CD4-positive, alpha-beta memory T cell (primary cell): Measurements from ENCODE around the gene CPS1. TPM values are rescaled to one million over a fixed set of nuclear protein-coding genes. Genes with fewer than 3 reads are reported as not detected.

Source experiments
- CTCF ChIA-PET: fragments of 350-600 bp; sonication (Branson Sonifier 250); formaldehyde crosslinking; loops from one replicate; lab custom pipeline; 2021; ENCODE audit warnings: inconsistent platforms; ENCODE audit not compliant: partially characterized antibody; lab: Charles Lee
- POLR2A ChIA-PET: fragments of 350-600 bp; sonication (Branson Sonifier 250); formaldehyde crosslinking; loops from one replicate; lab custom pipeline; 2021; ENCODE audit not compliant: partially characterized antibody; lab: Charles Lee
- DNase-seq, 5 donors: peaks; one replicate each; pipeline versions ENCODE4 v3.0.0 to v3.0.0-alpha.2; 2020 to 2022; ENCODE audit warnings: mixed read lengths in 1 of 5
- H3K27ac ChIP-seq: one replicate; pipeline ENCODE4 v1.7.0; 2013; ENCODE audit warnings: low read depth, low read length
- H3K27me3 ChIP-seq: 2 replicates; pipeline ENCODE4 v1.7.0; 2013; ENCODE audit warnings: mild to moderate bottlenecking, low read length, moderate library complexity; ENCODE audit not compliant: insufficient read depth
- H3K36me3 ChIP-seq: 2 replicates; pipeline ENCODE4 v1.7.0; 2013; ENCODE audit warnings: mild to moderate bottlenecking, low read length, moderate library complexity; ENCODE audit not compliant: insufficient read depth
- H3K4me1 ChIP-seq: 2 replicates; pipeline ENCODE4 v1.7.0; 2013; ENCODE audit warnings: mild to moderate bottlenecking, low read length, moderate library complexity; ENCODE audit not compliant: insufficient read depth
- H3K4me3 ChIP-seq, 2 donors: one replicate each; pipeline ENCODE4 v1.7.0; 2013; ENCODE audit warnings: low read length in 2 of 2, mild to moderate bottlenecking in 1 of 2
- H3K9me3 ChIP-seq, 2 donors: one replicate each; pipeline ENCODE4 v1.7.0; 2013; ENCODE audit warnings: low read length in 2 of 2, control low read depth in 1 of 2; ENCODE audit not compliant: control insufficient read depth in 1 of 2
- H3K27ac Mint-ChIP-seq, 7 donors: one replicate each; pipeline ENCODE4 v1.8.0; 2020 to 2021; ENCODE audit warnings: mixed read lengths in 7 of 7, mild to moderate bottlenecking in 6 of 7, inconsistent platforms in 3 of 7, moderate library complexity in 3 of 7
- H3K27me3 Mint-ChIP-seq, 2 donors: one replicate each; pipeline ENCODE4 v1.8.0; 2020 to 2021; ENCODE audit warnings: mixed read lengths in 2 of 2
- H3K36me3 Mint-ChIP-seq, 2 donors: one replicate each; pipeline ENCODE4 v1.8.0; 2020 to 2021; ENCODE audit warnings: mixed read lengths in 2 of 2, inconsistent platforms in 1 of 2, mild to moderate bottlenecking in 1 of 2
- H3K4me1 Mint-ChIP-seq, 4 donors: one replicate each; pipeline ENCODE4 v1.8.0; 2020 to 2021; ENCODE audit warnings: mixed read lengths in 4 of 4, mild to moderate bottlenecking in 1 of 4
- H3K4me3 Mint-ChIP-seq, 8 donors: one replicate each; pipeline ENCODE4 v1.8.0; 2020 to 2021; ENCODE audit warnings: mixed read lengths in 8 of 8, mild to moderate bottlenecking in 7 of 8, moderate library complexity in 6 of 8, inconsistent platforms in 3 of 8
- H3K9me3 Mint-ChIP-seq, 8 donors: one replicate each; pipeline ENCODE4 v1.8.0; 2020 to 2021; ENCODE audit warnings: mixed read lengths in 8 of 8, mild to moderate bottlenecking in 5 of 8, inconsistent platforms in 3 of 8, moderate library complexity in 1 of 8
- intact Hi-C: fragments of 100-400 bp; cut with micrococcal nuclease; formaldehyde crosslinking; loops from one replicate; pipeline ENCODE4 v1.15.1; 2023
- polyA plus RNA-seq, 2 donors: library from polyadenylated mRNA; unstranded; fragments of 300-500 nt; fragmentation: Illumina TruSeq; gene quantifications; one replicate each; pipeline ENCODE4 v1.2.3, GENCODE V29; 2021
- total RNA-seq, 2 experiments: library from RNA; stranded (reverse); gene quantifications; one replicate each; pipeline ENCODE4 v1.2.3, GENCODE V29; 2021

Gene CPS1
- total and polyA plus RNA-seq, 4 experiments from 2014 or later, result 0.44 TPM; not detected in 3

- Mint-ChIP-seq H3K4me1 (no peaks in the 10 kb centered on the region), H3K9me3 (no peaks in the 10 kb centered on the region), H3K36me3 (no peaks in the 10 kb centered on the region), H3K27me3 (no peaks in the 10 kb centered on the region), H3K27ac (no peak overlapping the region), H3K4me3 (peak overlapping the region in 1 of 8 donors; percentile 58)
- H3K4me3 ChIP-seq, result no peak overlapping the region
- ChIA-PET POLR2A (no interaction called here), CTCF (no interaction called here)
- H3K27me3 ChIP-seq, result no peaks in the 10 kb centered on the region
- no peak overlapping the region for H3K27ac ChIP-seq
- intact Hi-C loops, result no loop called here
- H3K4me1 ChIP-seq, result no peaks in the 10 kb centered on the region
- no peak for DNase-seq
- H3K36me3 ChIP-seq, result no peaks in the 10 kb centered on the region
- H3K9me3 ChIP-seq, result no peaks in the 10 kb centered on the region
Observed at GRCh38 chr2:210713122-210713521, 156.7 kb downstream of the CPS1 start.

GRCh38 chr2:210715560-210716082 lies 159.2 kb downstream of the CPS1 start:
- no peaks in the 10 kb centered on the region for H3K4me1 Mint-ChIP-seq
- CTCF ChIA-PET, result no interaction called here
- POLR2A ChIA-PET, result no interaction called here
- H3K4me3 Mint-ChIP-seq, result no peak overlapping the region
- H3K27ac Mint-ChIP-seq, result no peak overlapping the region
- intact Hi-C loops, result no loop called here
- H3K27ac ChIP-seq, result no peak overlapping the region
- no peaks in the 10 kb centered on the region for H3K36me3 ChIP-seq
- no peak overlapping the region for H3K4me3 ChIP-seq
- H3K36me3 Mint-ChIP-seq, result no peaks in the 10 kb centered on the region
- H3K9me3 ChIP-seq, result no peaks in the 10 kb centered on the region
- no peak for DNase-seq
- H3K4me1 ChIP-seq, result no peaks in the 10 kb centered on the region
- peaks cover 0 to 2% (median 0%) of the 10 kb centered on the region in 8 donors for H3K9me3 Mint-ChIP-seq
- H3K27me3 ChIP-seq, result no peaks in the 10 kb centered on the region
- H3K27me3 Mint-ChIP-seq, result no peaks in the 10 kb centered on the region

DNA sequence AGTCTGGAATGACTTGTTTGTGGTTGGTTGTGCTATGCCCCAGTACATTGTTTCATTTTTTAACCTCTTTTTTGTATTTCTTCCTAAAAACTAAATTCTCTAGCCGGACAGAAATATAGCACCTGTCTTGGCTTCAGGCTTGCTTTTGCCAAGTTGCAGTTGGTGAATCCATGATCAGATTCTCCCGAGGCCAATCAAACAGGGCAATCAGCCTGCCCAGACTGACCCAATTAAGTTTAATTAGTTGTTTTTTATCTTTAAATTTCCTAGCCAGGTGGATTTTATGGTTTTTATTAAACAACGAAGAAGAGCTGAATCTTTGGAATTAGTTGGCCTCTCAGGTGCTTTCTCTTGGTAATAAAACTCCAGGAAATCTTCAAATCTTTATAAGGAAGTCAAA lies 162.1 kb downstream of the CPS1 start:
- Mint-ChIP-seq H3K9me3 (peaks cover 0 to 2% (median 0%) of the 10 kb centered on the region in 8 donors), H3K27me3 (peaks cover 0 to 1% of the 10 kb centered on the region in 2 donors), H3K27ac (no peak overlapping the region), H3K36me3 (no peaks in the 10 kb centered on the region), H3K4me1 (no peaks in the 10 kb centered on the region), H3K4me3 (no peak overlapping the region)
- Histone ChIP-seq H3K4me1 (no peaks in the 10 kb centered on the region), H3K27me3 (no peaks in the 10 kb centered on the region), H3K4me3 (no peak overlapping the region), H3K9me3 (no peaks in the 10 kb centered on the region), H3K36me3 (no peaks in the 10 kb centered on the region), H3K27ac (no peak overlapping the region)
- ChIA-PET POLR2A (no interaction called here), CTCF (no interaction called here)
- intact Hi-C loops, result no loop called here
- no peak for DNase-seq

DNA sequence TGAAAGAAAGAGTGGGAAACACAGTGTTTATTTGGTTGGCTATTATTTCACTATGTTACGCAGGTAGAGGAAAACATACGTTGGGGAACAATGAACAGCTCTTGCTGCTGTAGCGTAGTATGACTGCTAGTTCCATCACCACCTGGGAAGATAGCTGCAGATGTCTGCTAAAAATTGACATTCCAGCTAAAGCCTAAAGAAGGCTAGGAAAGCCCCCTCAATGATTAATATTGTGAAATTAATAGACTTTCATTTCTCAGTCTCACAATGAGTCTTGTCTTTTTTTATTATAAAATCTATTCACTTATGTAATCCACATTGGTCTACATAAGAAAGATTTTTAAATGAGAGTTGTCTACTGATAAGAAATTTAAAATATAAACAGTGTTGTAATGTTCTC lies 165.7 kb downstream of the CPS1 start:
- Mint-ChIP-seq H3K36me3 (no peaks in the 10 kb centered on the region), H3K27ac (no peak overlapping the region), H3K9me3 (peaks cover 0 to 3% (median 0%) of the 10 kb centered on the region in 8 donors), H3K4me3 (no peak overlapping the region), H3K27me3 (peaks cover 0 to 1% of the 10 kb centered on the region in 2 donors), H3K4me1 (no peaks in the 10 kb centered on the region)
- ChIA-PET CTCF (no interaction called here), POLR2A (no interaction called here)
- Histone ChIP-seq H3K27ac (no peak overlapping the region), H3K9me3 (no peaks in the 10 kb centered on the region), H3K4me1 (no peaks in the 10 kb centered on the region), H3K36me3 (no peaks in the 10 kb centered on the region), H3K4me3 (no peak overlapping the region), H3K27me3 (no peaks in the 10 kb centered on the region)
- DNase-seq, result no peak
- intact Hi-C loops, result no loop called here

- Histone ChIP-seq H3K27me3 (no peaks in the 10 kb centered on the region), H3K27ac (no peak overlapping the region), H3K4me1 (no peaks in the 10 kb centered on the region), H3K4me3 (no peak overlapping the region), H3K9me3 (no peaks in the 10 kb centered on the region), H3K36me3 (no peaks in the 10 kb centered on the region)
- Mint-ChIP-seq H3K4me1 (no peaks in the 10 kb centered on the region), H3K27ac (no peak overlapping the region), H3K36me3 (no peaks in the 10 kb centered on the region), H3K9me3 (peaks cover 0 to 3% (median 0%) of the 10 kb centered on the region in 8 donors), H3K27me3 (no peaks in the 10 kb centered on the region), H3K4me3 (no peak overlapping the region)
- intact Hi-C loops, result no loop called here
- ChIA-PET POLR2A (no interaction called here), CTCF (no interaction called here)
- DNase-seq, result no peak
Observed at GRCh38 chr2:210727549-210727948, 171.2 kb downstream of the CPS1 start.

Other genes with a start within 250 kb of the CPS1 start
- not detected for gene MYL1, start 241.4 kb upstream of the CPS1 start, total RNA-seq
- not detected for gene MYL1, start 241.4 kb upstream of the CPS1 start, polyA plus RNA-seq
- gene LANCL1, start 79.8 kb upstream of the CPS1 start, total RNA-seq, result 10 to 100 TPM; 30.2 to 32.8 TPM
- gene LANCL1, start 79.8 kb upstream of the CPS1 start, polyA plus RNA-seq, result 10 to 100 TPM; 25.0 to 28.5 TPM